Neural crest cell (in vitro differentiated cells): Measurements from ENCODE around the gene MYO1G. TPM values are rescaled to one million over a fixed set of nuclear protein-coding genes. Genes with fewer than 3 reads are reported as not detected.
A peak's percentile ranks its signal among the peaks of the same experiment; 100 is the strongest.

Experiments
- DNase-seq: peaks from one replicate; pipeline ENCODE4 v3.0.0; 2021; ENCODE audit warnings: low read depth, mixed read lengths, low spot score
- H3K27ac Mint-ChIP-seq: one replicate; pipeline ENCODE4 v1.8.0; 2021; ENCODE audit warnings: mild to moderate bottlenecking, mixed read lengths; ENCODE audit not compliant: unreplicated experiment
- H3K27me3 Mint-ChIP-seq: 2 replicates; pipeline ENCODE4 v1.8.0; 2021; ENCODE audit warnings: low read depth, mild to moderate bottlenecking, mixed read lengths
- H3K36me3 Mint-ChIP-seq: 2 replicates; pipeline ENCODE4 v1.8.0; 2021; ENCODE audit warnings: low read depth, mild to moderate bottlenecking, mixed read lengths
- H3K4me1 Mint-ChIP-seq: 2 replicates; pipeline ENCODE4 v1.8.0; 2021; ENCODE audit warnings: mixed read lengths
- H3K4me3 Mint-ChIP-seq: one replicate; pipeline ENCODE4 v1.8.0; 2021; ENCODE audit warnings: mild to moderate bottlenecking, mixed read lengths
- H3K9me3 Mint-ChIP-seq: 2 replicates; pipeline ENCODE4 v1.8.0; 2021; ENCODE audit warnings: mixed read lengths
- CTCF ChIP-seq: fragments of 200-600 bp; sonication (generic); conservative IDR thresholded peaks from 2 replicates; pipeline ENCODE4 v1.5.0; 2021; ENCODE audit warnings: antibody characterized with exemption, mild to moderate bottlenecking
- total RNA-seq: library from RNA; stranded (reverse); gene quantifications from 2 replicates; pipeline ENCODE4 v1.2.1, GENCODE V29; 2021

Gene MYO1G
- total RNA-seq, 1 donor from 2014 or later = 0.49 TPM

- H3K4me1 Mint-ChIP-seq = peaks cover 47% of the 10 kb centered on the region
- no peak for TF ChIP-seq CTCF
- H3K36me3 Mint-ChIP-seq = peaks cover 29% of the 10 kb centered on the region
- no peak for DNase-seq
- peak overlapping the region; percentile 100 for H3K27ac Mint-ChIP-seq
- H3K27me3 Mint-ChIP-seq = no peaks in the 10 kb centered on the region
- peak overlapping the region; percentile 98 for H3K4me3 Mint-ChIP-seq
- H3K9me3 Mint-ChIP-seq = no peaks in the 10 kb centered on the region
Measured at GRCh38 chr7:44985033-44985695, 6.3 kb upstream of the MYO1G start.

- Mint-ChIP-seq H3K9me3 (no peaks in the 10 kb centered on the region), H3K27me3 (no peaks in the 10 kb centered on the region), H3K4me3 (peak overlapping the region; percentile 98), H3K4me1 (peaks cover 53% of the 10 kb centered on the region), H3K36me3 (peaks cover 29% of the 10 kb centered on the region), H3K27ac (peak overlapping the region; percentile 87)
- DNase-seq = no peak
- no peak for TF ChIP-seq CTCF
Measured at GRCh38 chr7:44984478-44984758, 5.6 kb upstream of the MYO1G start.

- Mint-ChIP-seq H3K4me1 (peaks cover 55% of the 10 kb centered on the region), H3K36me3 (peaks cover 29% of the 10 kb centered on the region), H3K27me3 (no peaks in the 10 kb centered on the region), H3K4me3 (peak overlapping the region; percentile 98), H3K27ac (peak overlapping the region; percentile 87), H3K9me3 (no peaks in the 10 kb centered on the region)
- DNase-seq = no peak
- no peak for TF ChIP-seq CTCF
Measured at GRCh38 chr7:44983742-44984477, 5.1 kb upstream of the MYO1G start.

GRCh38 chr7:44982970-44983369 lies 4.2 kb upstream of the MYO1G start:
- DNase-seq = no peak
- Mint-ChIP-seq H3K27ac (no peak overlapping the region), H3K9me3 (no peaks in the 10 kb centered on the region), H3K27me3 (no peaks in the 10 kb centered on the region), H3K4me3 (peak overlapping the region; percentile 70), H3K4me1 (peaks cover 55% of the 10 kb centered on the region), H3K36me3 (peaks cover 29% of the 10 kb centered on the region)
- no peak for TF ChIP-seq CTCF

GRCh38 chr7:44982535-44982923 lies 3.7 kb upstream of the MYO1G start:
- Mint-ChIP-seq H3K36me3 (peaks cover 29% of the 10 kb centered on the region), H3K27ac (no peak overlapping the region), H3K4me3 (peak overlapping the region; percentile 70), H3K4me1 (peaks cover 53% of the 10 kb centered on the region), H3K9me3 (no peaks in the 10 kb centered on the region), H3K27me3 (no peaks in the 10 kb centered on the region)
- DNase-seq = no peak
- TF ChIP-seq CTCF = no peak
